Ectodermal cell (in vitro differentiated cells): ENCODE data around the gene INO80B.
"Not testable (repeated sequence)": the region's sequence is repeated elsewhere in the genome, so short reads cannot be mapped to it uniquely, and the experiment has no call there.

Experiments used
- H3K27ac ChIP-seq: 2 replicates; pipeline ENCODE4 v1.7.0; 2013; ENCODE audit warnings: mild to moderate bottlenecking, low read depth, low read length; ENCODE audit not compliant: insufficient read depth, poor library complexity, severe bottlenecking
- H3K27me3 ChIP-seq: 2 replicates; pipeline ENCODE4 v1.7.0; 2013; ENCODE audit warnings: mild to moderate bottlenecking, low read length; ENCODE audit not compliant: insufficient read depth, control insufficient read depth, poor library complexity, severe bottlenecking
- H3K36me3 ChIP-seq: one replicate; pipeline ENCODE4 v1.7.0; 2013; ENCODE audit warnings: low read length; ENCODE audit not compliant: control insufficient read depth, insufficient read depth
- H3K4me1 ChIP-seq: one replicate; pipeline ENCODE4 v1.7.0; 2013; ENCODE audit warnings: low read length; ENCODE audit not compliant: control insufficient read depth, insufficient read depth
- H3K4me3 ChIP-seq: 2 replicates; pipeline ENCODE4 v1.7.0; 2013; ENCODE audit warnings: low read depth, low read length, control low read depth; ENCODE audit not compliant: insufficient read depth
- H3K9me3 ChIP-seq: 2 replicates; pipeline ENCODE4 v1.7.0; 2013; ENCODE audit warnings: mild to moderate bottlenecking, low read length, moderate library complexity; ENCODE audit not compliant: control insufficient read depth
- WGBS, 2 experiments: methylation state at CpG; one replicate each; pipeline ENCODE4 v1.1.7; 2013; ENCODE audit warnings: missing lambda C conversion rate in 2 of 2; 5-methylcytosine and 5-hydroxymethylcytosine counted together

INO80B gene

GRCh38 chr2:74417763-74418162 lies 37.1 kb upstream of the INO80B start:
- no peak overlapping the region for H3K4me3 ChIP-seq
- peaks cover 4% of the 10 kb centered on the region for H3K4me1 ChIP-seq
- H3K9me3 ChIP-seq = no peaks in the 10 kb centered on the region
- no peaks in the 10 kb centered on the region for H3K36me3 ChIP-seq
- H3K27me3 ChIP-seq = peaks cover 5% of the 10 kb centered on the region
- H3K27ac ChIP-seq = no peak overlapping the region
- 86% methylated on average over 5 of the region's 6 CpGs for WGBS, 2 experiments

DNA sequence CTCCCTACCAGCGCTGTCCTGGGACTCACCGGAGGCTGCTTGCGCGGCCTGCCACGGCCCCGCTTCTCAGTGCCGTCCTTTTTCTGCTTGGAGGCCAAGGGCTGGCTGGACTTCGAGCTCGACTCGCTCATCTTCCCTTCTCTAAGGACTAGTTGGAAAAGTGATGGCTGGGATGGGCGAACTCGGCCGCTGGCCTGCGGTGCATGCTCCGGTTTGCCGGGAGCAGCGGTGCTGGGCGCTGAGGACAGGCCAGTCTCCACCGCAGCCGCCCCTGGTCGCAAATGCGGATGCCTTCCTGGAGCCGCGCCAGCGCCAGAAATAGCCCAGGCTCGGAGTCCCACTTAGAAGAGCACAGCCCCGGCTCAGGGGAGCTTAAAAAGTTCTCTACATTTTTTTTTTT lies 36.6 kb upstream of the INO80B start:
- Histone ChIP-seq H3K36me3 (no peaks in the 10 kb centered on the region), H3K27ac (no peak overlapping the region), H3K4me3 (no peak overlapping the region), H3K9me3 (no peaks in the 10 kb centered on the region), H3K4me1 (peaks cover 5% of the 10 kb centered on the region), H3K27me3 (peaks cover 5% of the 10 kb centered on the region)
- WGBS, 2 experiments = 93 to 94% methylated on average over 27 of the region's 27 CpGs

DNA sequence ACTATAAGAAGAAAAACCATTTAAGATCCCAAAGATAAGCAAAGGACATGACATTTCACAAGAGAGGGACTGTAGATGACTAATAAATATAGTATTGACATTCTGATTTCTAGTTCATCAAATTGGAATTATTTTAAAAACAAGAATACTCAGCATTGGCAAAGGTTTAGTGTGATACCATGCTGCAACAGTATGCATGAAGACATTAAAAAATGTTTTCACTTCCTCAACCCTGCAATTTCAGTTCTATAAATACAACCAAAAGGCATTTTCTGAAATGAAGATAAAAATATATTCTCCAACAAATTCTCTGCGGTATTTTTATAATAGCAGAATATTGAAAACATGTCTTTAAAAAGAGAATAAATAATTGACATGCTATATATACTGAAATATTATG lies 35.5 kb upstream of the INO80B start:
- no peak overlapping the region for H3K27ac ChIP-seq
- peaks cover 5% of the 10 kb centered on the region for H3K4me1 ChIP-seq
- no peak overlapping the region for H3K4me3 ChIP-seq
- peaks cover 5% of the 10 kb centered on the region for H3K27me3 ChIP-seq
- no peaks in the 10 kb centered on the region for H3K36me3 ChIP-seq
- no CpG with 5 or more reads among the region's 1 CpG for WGBS, 2 experiments
- no peaks in the 10 kb centered on the region for H3K9me3 ChIP-seq

- H3K27ac ChIP-seq = no peak overlapping the region
- H3K4me1 ChIP-seq = peaks cover 5% of the 10 kb centered on the region
- H3K36me3 ChIP-seq = peaks cover 1% of the 10 kb centered on the region
- no peaks in the 10 kb centered on the region for H3K9me3 ChIP-seq
- WGBS, 2 experiments = 95 to 100% methylated on average over 2 of the region's 2 CpGs
- no peak overlapping the region for H3K4me3 ChIP-seq
- H3K27me3 ChIP-seq = peaks cover 5% of the 10 kb centered on the region
Measured at GRCh38 chr2:74420006-74420405, 34.9 kb upstream of the INO80B start.

- H3K9me3 ChIP-seq, H3K36me3 ChIP-seq, H3K4me1 ChIP-seq, H3K27ac ChIP-seq, H3K27me3 ChIP-seq: not testable (repeated sequence)
- peak overlapping the region; percentile 74 for H3K4me3 ChIP-seq
- 86 to 88% methylated on average over 19 of the region's 19 CpGs for WGBS, 2 experiments
Measured at GRCh38 chr2:74420443-74421103, 34.3 kb upstream of the INO80B start.

- Histone ChIP-seq H3K27me3 (peaks cover 5% of the 10 kb centered on the region), H3K9me3 (no peaks in the 10 kb centered on the region), H3K4me3 (peak within 1 kb of the TSS; percentile 74), H3K36me3 (peaks cover 10% of the 10 kb centered on the region), H3K27ac (peak within 1 kb of the TSS; percentile 72), H3K4me1 (peaks cover 5% of the 10 kb centered on the region)
- 2% methylated on average over 57 of the region's 57 CpGs for WGBS, 2 experiments
Measured at GRCh38 chr2:74421221-74421870, 33.5 kb upstream of the INO80B start, which contains the start of the genes C2orf81 and WDR54. TSS of gene C2orf81 (minus strand) at chr2:74421619. CDS start at chr2:74421560, 59 bp downstream. TSS of gene WDR54 (plus strand) at chr2:74421730. CDS start at chr2:74422154, 424 bp downstream.

- H3K4me1 ChIP-seq = peaks cover 5% of the 10 kb centered on the region
- peaks cover 5% of the 10 kb centered on the region for H3K27me3 ChIP-seq
- WGBS, 2 experiments = 88 to 92% methylated on average over 9 of the region's 9 CpGs
- H3K36me3 ChIP-seq = peaks cover 20% of the 10 kb centered on the region
- H3K27ac ChIP-seq = no peak overlapping the region
- H3K4me3 ChIP-seq = no peak overlapping the region
- H3K9me3 ChIP-seq = no peaks in the 10 kb centered on the region
Measured at GRCh38 chr2:74423231-74424095, 31.4 kb upstream of the INO80B start.

DNA sequence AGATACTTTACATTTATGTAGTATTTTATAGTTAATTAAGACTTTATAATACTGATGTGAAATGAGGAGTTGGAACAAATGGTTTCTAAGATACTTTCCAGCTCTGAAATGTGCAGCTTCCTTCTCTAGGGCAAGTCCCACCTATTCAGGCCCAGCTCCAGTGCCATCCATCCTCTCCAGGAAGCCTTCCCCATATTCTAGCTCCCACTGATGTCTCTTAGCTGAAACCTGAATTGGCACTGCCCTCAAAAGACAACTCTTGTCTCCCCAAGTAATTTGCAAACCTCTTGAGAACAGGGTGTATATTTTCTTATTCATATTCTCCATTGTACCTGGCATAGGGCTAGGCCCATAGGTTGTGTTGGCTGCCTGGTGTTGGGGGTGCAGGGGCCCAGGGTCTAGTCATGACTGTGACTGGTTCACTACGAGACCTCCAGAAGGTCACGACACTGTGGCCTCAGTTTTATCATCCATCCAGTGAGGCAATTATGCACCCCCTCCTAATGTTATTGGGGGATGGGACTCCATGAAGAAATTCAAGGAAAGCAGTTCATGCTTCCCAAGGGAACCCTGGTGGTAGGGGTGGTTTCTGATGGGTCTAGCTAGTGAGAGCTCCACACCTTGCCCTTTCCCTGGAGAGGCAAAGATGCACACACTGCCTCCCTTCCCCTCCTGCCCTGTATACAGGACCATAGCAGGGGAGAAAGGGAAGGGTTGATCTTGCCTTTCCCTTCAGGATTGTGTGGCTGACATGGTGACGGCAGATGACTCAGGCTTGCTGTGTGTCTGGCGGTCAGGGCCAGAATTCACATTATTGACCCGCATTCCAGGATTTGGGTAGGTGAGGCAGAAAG lies 30.5 kb upstream of the INO80B start:
- Histone ChIP-seq H3K36me3 (peaks cover 24% of the 10 kb centered on the region), H3K9me3 (no peaks in the 10 kb centered on the region), H3K27me3 (peaks cover 5% of the 10 kb centered on the region), H3K4me3 (no peak overlapping the region), H3K27ac (no peak overlapping the region), H3K4me1 (peaks cover 5% of the 10 kb centered on the region)
- WGBS, 2 experiments = 92 to 93% methylated on average over 5 of the region's 5 CpGs

DNA sequence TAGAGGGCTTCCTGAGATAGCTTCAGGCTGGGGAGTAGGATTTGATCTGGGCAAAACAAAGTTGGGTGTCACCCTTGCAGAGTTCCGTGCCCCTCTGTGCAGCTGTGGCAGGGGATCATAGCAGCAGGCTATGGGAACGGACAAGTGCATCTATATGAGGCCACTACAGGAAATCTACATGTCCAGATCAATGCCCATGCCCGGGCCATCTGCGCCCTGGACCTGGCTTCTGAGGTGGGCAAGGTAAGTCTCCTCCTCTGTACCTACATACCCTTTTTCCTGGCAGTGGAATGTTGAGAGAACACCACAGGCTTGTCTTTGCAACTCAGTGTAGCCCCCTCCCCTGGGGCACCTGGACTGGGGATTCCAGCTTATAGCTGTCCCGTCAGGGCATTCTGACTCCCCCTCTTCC lies 29.9 kb upstream of the INO80B start:
- Histone ChIP-seq H3K27ac (no peak overlapping the region), H3K9me3 (no peaks in the 10 kb centered on the region), H3K4me3 (no peak overlapping the region), H3K36me3 (peaks cover 24% of the 10 kb centered on the region), H3K27me3 (peaks cover 5% of the 10 kb centered on the region), H3K4me1 (peaks cover 5% of the 10 kb centered on the region)
- 91 to 93% methylated on average over 5 of the region's 5 CpGs for WGBS, 2 experiments
